Lung (tissue), 12 donors: ENCODE measurements around the gene SRPK2. TPM values are rescaled to one million over a fixed set of nuclear protein-coding genes. Genes with fewer than 3 reads are reported as not detected.

ENCODE experiments used
- ATAC-seq: fragments of 200-7000 bp; cut with Tn5 transposase; one replicate; pipeline ENCODE4 v1.9.1; 2020; ENCODE audit warnings: moderate number of reproducible peaks; ENCODE audit not compliant: insufficient read depth, low FRiP score
- DNase-seq, 3 donors: peaks; one replicate each; pipeline ENCODE4 v3.0.0-alpha.2; 2013 to 2017
- H3K27ac ChIP-seq, 2 donors: one replicate each; pipeline ENCODE4 v1.5.1; 2013; ENCODE audit warnings: mild to moderate bottlenecking in 2 of 2, moderate library complexity in 2 of 2, control low read depth in 1 of 2, inconsistent platforms in 1 of 2, low read depth in 1 of 2, low read length in 1 of 2
- H3K27me3 ChIP-seq, 3 donors: one replicate each; pipeline ENCODE4 v1.5.1; 2013; ENCODE audit warnings: low read length in 2 of 3; ENCODE audit not compliant: control insufficient read depth in 3 of 3, insufficient read depth in 3 of 3
- H3K36me3 ChIP-seq, 4 donors: one replicate each; pipeline ENCODE4 v1.5.1; 2013; ENCODE audit warnings: low read length in 4 of 4, mild to moderate bottlenecking in 1 of 4, moderate library complexity in 1 of 4; ENCODE audit not compliant: control insufficient read depth in 4 of 4, insufficient read depth in 4 of 4
- H3K4me1 ChIP-seq, 5 donors: one replicate each; pipeline ENCODE4 v1.5.1; 2013; ENCODE audit warnings: low read length in 5 of 5, mild to moderate bottlenecking in 2 of 5, moderate library complexity in 1 of 5; ENCODE audit not compliant: control insufficient read depth in 5 of 5, insufficient read depth in 5 of 5
- H3K4me3 ChIP-seq: one replicate; pipeline ENCODE4 v1.5.1; 2013; ENCODE audit warnings: mild to moderate bottlenecking, control low read depth, moderate library complexity
- H3K9ac ChIP-seq, 2 donors: one replicate each; pipeline ENCODE4 v1.5.1; 2013; ENCODE audit warnings: low read length in 2 of 2, control low read depth in 1 of 2; ENCODE audit not compliant: insufficient read depth in 1 of 2
- H3K9me3 ChIP-seq, 4 donors: one replicate each; pipeline ENCODE4 v1.5.1; 2013; ENCODE audit warnings: low read length in 3 of 4, mild to moderate bottlenecking in 1 of 4, moderate library complexity in 1 of 4; ENCODE audit not compliant: control insufficient read depth in 4 of 4, insufficient read depth in 3 of 4
- CTCF ChIP-seq: IDR thresholded peaks from 2 replicates; pipeline ENCODE4 v1.5.1; 2012; ENCODE audit warnings: mild to moderate bottlenecking; ENCODE audit errors: control extremely low read depth, extremely low read depth
- WGBS, 2 donors: extraction: QIAGEN DNeasy Blood & Tissue Kit; methylation state at CpG; one replicate each; pipeline ENCODE4 v1.1.7; 2013; 5-methylcytosine and 5-hydroxymethylcytosine counted together
- polyA plus RNA-seq, 2 donors: library from polyadenylated mRNA; stranded (reverse); fragments of 200-250 nt; gene quantifications; one replicate each; pipeline ENCODE4 v1.2.1, GENCODE V29; 2013
- total RNA-seq, 2 donors: library from RNA; depleted of rRNA in 1 of 2; stranded (reverse); fragments of >200 nt in 1 of 2; gene quantifications; one replicate each; pipeline ENCODE4 v1.2.1, GENCODE V29; 2014 to 2021
- donor health status: control.
- donor health status: control.
- donor health status: Bipolar disorder and iron deficiency.
- donor health status: healthy.
- donor health status: DM: yes; HTN: yes; CAD: no.

SRPK2 gene
- total and polyA plus RNA-seq, 4 donors: 10.8 to 71.2 (median 23.2) TPM

DNA sequence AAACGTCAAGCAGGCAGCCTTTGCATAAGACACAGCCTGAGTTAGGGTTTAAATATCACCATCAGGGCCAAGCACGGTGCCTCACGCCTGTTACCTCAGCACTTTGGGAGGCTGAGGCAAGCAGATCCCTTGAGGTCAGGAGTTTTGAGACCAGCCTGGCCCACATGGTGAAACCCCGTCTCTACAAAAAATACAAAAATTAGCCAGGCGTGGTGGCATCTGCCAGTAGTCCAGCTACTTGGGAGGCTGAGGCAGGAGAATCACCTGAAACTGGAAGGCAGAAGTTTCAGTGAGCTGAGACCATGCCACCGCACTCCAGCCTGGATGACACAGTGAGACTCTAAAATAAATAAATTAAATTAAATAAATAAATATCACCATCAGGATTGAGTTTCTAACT is 33.0 kb downstream of the SRPK2 start:
- no peak overlapping the region for H3K9ac ChIP-seq

DNA sequence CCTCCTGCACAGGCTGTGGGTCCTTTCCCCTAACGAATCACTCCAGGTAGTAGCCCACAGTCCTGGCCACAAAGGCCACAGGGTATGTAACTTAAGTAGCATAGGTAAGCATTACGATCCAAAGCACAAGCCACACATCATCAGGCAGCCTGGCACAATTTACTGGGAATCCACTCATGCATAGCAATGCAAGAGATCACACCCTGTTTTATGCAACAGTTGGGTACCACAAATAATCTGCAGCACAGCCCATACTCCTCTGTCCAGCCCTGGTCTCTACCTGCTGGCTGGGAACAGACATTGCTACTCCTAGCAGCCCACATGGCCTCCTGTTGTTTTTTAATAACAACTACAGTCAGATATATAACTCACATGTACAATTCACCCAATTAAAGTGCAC is 34.3 kb downstream of the SRPK2 start:
- Histone ChIP-seq H3K4me3 (no peak overlapping the region), H3K4me1 (peaks cover 4 to 20% (median 7%) of the 10 kb centered on the region in 5 donors), H3K27ac (no peak overlapping the region), H3K9me3 (no peaks in the 10 kb centered on the region), H3K27me3 (no peaks in the 10 kb centered on the region), H3K9ac (no peak overlapping the region), H3K36me3 (no peaks in the 10 kb centered on the region)
- TF ChIP-seq CTCF: no peak
- DNase-seq: no peak
- WGBS, 2 donors: 78 to 92% methylated on average over 2 of the region's 2 CpGs
- no peak for ATAC-seq

More for the DNA sequence above, 33.0 kb downstream of the SRPK2 start:
- TF ChIP-seq CTCF: no peak
- H3K36me3 ChIP-seq: no peaks in the 10 kb centered on the region
- ATAC-seq: no peak
- no peaks in the 10 kb centered on the region for H3K27me3 ChIP-seq
- no peak overlapping the region for H3K4me3 ChIP-seq
- H3K27ac ChIP-seq: no peak overlapping the region
- no peak for DNase-seq
- no peaks in the 10 kb centered on the region for H3K9me3 ChIP-seq
- WGBS, 2 donors: 89 to 90% methylated on average over 6 of the region's 6 CpGs
- peaks cover 4 to 20% (median 7%) of the 10 kb centered on the region in 5 donors for H3K4me1 ChIP-seq

- Histone ChIP-seq H3K9me3 (no peaks in the 10 kb centered on the region), H3K36me3 (no peaks in the 10 kb centered on the region), H3K27me3 (no peaks in the 10 kb centered on the region), H3K9ac (no peak overlapping the region), H3K4me3 (no peak overlapping the region), H3K27ac (no peak overlapping the region), H3K4me1 (peaks cover 4 to 20% (median 7%) of the 10 kb centered on the region in 5 donors)
- ATAC-seq: peak; percentile 11
- DNase-seq: no peak
- no peak for TF ChIP-seq CTCF
- WGBS, 2 donors: 46 to 47% methylated on average over 5 of the region's 5 CpGs
Observed at GRCh38 chr7:105353752-105354328, 34.9 kb downstream of the SRPK2 start.
